GM21367 (cell line): ENCODE measurements around the gene SEZ6L.

Source experiments
- ATAC-seq: cut with Tn5 transposase; IDR thresholded peaks from one replicate; pipeline ENCODE4 v1.9.1; 2021; ENCODE audit not compliant: unreplicated experiment

The SEZ6L gene

DNA sequence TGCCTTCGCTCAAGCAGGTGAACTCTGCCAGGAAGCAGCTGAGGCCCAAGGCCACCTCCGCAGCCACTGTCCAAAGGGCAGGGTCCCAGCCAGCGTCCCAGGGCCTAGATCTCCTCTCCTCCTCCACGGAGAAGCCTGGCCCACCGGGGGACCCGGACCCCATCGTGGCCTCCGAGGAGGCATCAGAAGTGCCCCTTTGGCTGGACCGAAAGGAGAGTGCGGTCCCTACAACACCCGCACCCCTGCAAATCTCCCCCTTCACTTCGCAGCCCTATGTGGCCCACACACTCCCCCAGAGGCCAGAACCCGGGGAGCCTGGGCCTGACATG lies 123.4 kb downstream of the SEZ6L start:
- ATAC-seq = no peak

DNA sequence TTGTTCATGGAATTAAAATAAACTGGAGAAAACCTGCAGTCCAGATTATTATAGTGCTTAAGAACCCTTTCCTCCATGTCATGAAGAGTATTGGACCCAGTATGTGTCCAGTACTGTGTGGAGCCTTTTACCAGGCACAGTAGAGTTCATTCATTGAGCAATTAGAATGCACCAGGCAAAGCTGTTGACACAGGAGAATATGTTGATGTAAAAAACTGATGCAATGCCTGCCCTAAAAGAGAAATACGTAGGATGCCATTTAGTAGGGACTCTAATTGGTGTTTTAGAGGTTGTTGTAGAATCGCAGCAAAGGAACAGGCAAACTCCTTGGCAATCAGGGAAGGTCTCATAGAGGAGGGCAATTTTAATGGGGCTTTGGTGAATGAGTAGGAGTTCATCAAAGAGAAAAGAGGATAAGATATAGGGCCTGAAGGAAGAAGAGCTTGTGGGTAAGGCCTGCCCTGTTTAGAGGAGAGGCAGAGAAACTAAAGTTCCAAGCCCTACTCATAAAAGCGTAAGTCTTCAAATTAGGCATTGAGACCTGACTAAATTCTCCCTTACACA lies 126.4 kb downstream of the SEZ6L start:
- no peak for ATAC-seq

DNA sequence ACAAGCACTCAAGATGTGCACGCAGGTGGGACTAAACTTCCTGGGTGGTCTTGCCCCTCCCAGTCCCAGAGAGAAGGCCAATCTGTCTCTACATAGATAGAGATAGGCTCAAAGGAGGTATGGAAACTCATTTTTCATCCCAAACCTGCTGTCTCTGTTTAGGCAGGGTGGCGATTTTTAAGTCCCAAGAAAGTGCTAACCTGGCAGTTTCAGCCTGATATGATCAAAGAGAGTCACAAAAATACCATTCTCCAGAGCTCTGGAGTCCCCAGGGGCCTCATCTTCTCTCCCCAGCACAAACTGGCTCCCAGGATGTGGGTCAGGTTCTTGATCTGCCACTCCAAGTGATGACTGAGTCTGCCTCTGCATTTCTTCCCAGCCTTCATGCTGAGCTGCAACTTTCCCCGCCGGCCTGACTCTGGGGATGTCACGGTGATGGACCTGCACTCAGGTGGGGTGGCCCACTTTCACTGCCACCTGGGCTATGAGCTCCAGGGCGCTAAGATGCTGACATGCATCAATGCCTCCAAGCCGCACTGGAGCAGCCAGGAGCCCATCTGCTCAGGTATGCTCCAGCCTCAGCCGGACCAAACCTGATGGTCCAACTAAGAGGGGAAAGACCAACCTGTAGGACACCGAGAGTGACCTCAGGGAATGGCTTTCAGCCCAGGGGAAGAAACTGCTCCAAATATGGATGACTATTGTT lies 129.5 kb downstream of the SEZ6L start:
- ATAC-seq = no peak

DNA sequence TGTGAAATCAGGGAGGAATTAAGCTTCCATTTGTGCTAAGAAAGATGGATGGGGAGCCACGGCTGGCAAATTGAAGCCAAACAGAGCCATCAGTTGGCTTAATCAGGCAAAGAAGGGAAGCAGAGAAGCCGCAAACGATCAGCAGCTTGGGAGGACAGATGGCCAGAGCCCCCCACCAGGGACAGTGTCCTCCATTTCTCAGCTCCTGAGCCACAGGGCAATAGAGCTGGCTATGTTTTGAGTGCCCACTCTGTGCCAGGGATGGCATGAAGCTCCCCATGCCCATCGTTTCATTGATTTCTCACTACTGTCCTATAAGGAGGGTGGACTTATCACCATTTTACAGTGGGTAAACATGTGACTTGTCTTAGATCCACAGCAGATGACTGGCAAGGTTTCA lies 133.5 kb downstream of the SEZ6L start:
- no peak for ATAC-seq

DNA sequence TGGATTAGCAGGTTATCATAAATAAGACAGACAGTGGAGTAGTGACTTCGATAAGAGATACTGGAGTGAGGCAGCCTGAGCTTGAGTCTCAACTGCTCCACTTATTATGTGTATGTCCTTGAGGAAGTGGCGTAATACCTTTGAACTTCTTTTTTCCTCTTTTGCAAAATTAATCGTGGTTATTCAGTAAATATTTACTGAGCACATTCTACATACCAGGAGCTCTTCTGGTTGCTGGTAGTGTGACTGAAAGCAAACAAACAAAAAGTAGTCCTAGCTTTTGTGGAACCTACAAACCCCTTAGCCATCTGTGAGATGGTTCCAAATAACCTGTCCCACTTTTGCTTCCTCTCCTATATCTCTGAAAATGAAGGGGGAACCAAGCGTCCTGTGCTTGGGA lies 134.2 kb downstream of the SEZ6L start:
- no peak for ATAC-seq

DNA sequence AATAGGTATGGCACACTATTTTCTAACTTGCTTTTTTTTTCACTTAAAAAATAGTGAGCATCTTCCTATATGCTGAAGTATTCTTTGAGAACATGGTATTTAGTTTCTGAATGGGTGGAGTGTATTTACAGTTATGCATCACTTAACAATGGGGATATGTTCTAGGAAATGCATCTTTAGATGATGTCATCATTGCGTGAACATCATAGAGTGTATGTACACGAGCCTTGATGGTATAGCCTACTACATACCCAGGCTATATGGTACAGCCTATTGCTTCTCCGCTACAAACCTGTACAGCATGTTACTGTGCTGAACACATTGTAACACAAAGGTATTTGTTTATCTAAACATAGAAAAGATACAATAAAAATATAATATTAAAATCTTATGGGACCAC lies 135.5 kb downstream of the SEZ6L start:
- no peak for ATAC-seq

DNA sequence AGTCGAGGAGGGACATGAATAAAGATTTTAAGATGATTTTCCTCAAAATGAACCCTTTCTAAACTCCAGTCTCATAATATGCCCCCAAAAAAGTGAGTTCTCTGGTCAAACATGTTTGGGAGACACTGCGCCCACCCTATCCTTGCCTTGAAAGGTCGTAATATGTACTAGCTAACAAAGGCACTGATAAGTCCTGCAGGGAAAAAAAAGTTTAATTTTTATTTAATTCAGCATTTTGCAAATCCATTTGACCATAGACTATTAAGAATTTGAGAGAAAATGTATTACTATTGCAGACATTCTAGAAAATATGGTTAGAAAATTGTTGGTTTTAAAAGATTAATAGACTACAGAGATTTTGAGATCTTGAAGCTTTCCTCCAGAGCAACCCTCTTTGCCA lies 139.2 kb downstream of the SEZ6L start:
- no peak for ATAC-seq

DNA sequence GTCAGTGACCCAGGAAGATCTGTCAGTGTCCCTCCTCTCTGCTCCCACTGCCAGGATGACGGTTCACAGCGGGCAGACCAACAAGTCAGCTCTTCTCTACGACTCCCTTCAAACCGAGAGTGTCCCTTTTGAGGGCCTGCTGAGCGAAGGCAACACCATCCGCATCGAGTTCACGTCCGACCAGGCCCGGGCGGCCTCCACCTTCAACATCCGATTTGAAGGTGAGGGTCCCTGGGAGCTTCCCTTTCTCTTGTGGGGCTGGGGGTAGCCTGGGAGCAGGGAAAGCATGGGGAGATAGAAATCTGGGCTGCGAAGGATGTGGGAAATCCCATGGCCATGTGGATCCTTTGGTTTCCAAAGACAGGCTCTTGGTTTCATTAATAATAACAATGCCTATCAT lies 141.4 kb downstream of the SEZ6L start:
- ATAC-seq = no peak

DNA sequence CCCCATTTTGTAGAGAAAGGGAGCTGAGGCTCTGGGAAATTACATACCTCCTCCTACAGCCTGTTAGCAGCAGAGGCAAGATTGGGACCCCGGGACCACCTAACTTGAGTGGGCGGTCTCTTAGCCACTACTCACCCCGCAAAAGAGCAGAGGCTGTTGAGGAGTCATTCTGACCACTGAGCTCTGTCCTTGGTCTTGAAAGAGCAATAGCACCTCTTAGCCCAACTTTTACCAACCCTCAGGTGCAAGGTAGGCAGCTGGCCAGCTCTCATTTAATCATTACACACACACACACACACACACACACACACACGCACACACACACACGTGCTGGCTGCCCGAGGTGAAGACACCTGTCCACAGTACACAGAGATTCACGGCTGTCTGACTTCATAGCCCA lies 144.0 kb downstream of the SEZ6L start:
- no peak for ATAC-seq

DNA sequence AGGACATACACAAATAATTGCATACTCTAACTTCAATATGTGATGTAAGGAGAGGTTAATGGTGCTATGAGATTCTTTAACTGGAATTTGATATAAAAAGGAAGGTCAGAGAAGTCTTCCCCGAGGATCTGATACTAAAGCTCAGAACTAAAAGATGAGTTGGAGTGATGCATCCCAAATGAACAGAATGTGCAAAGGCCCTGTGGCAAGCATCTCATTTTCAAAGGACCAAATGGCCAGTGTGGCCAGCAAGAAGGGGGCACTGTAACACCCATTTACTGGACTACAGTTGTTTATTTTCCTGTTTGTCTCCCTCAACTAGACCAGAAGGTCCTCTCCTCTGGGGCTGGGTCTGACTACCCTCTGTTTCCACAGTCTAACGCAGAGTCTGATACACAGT lies 144.9 kb downstream of the SEZ6L start:
- no peak for ATAC-seq

DNA sequence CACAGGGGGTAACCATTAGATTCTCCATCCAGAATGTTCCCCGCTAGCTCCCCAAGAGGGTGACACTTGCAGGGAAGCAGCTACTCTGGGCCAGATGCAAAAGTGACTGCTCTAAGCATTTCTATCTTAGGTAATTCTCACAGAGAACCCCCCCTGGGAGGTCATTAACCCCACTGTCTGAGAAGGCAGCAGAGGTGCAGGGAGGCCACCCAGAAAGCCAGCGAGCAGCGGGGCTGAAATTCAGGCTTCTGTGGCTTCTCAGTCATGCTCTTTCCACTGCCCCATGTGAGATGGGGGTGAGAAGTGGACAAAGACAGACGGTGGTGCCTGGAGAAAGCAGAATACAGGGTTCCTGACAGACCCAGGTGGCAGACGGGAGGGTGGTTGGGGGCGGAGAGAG lies 145.4 kb downstream of the SEZ6L start:
- no peak for ATAC-seq

DNA sequence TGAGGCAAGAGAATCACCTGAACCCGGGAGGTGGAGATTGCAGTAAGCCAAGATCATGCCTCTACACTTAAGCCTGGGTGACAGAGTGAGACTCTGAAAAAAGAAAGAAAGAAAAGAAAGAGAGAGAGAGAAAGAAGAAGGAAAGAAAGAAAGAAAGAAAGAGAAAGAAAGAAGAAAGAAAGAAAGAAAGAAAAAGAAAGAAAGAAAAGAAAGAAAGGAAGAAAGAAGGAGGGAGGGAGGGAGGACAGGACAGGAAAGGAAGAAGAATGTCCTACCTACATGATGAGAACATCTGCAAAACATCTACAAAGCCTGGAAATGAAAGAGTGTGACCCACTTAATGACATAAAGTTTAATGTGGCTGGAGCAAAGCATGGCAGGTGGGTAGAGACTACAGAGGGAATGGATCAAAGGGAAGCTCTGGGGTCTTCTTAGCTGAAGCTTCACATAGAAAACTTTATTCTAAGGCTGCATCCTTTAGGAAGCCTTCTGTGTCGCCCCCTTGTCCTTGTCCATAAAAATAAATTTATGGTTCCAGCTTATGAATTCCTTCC lies 147.5 kb downstream of the SEZ6L start:
- ATAC-seq = no peak

DNA sequence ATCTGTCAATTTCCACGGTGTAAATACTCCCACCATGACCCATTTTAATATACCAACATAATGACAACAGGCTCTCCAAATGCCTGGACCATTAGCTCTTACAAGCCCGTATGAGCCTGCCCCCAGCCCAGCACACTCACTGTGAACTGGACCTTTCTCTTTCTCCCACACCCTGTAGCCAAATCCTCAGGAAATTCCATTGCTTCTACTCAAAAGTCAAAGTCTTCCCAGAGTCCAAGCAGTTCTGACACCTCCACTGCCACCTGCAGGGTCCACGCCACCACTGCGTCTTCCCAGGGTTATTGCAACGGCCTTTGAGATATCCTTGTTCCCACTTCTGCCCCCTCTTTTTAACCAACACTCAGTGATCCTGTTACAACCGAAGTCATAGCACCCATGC lies 149.7 kb downstream of the SEZ6L start:
- no peak for ATAC-seq

DNA sequence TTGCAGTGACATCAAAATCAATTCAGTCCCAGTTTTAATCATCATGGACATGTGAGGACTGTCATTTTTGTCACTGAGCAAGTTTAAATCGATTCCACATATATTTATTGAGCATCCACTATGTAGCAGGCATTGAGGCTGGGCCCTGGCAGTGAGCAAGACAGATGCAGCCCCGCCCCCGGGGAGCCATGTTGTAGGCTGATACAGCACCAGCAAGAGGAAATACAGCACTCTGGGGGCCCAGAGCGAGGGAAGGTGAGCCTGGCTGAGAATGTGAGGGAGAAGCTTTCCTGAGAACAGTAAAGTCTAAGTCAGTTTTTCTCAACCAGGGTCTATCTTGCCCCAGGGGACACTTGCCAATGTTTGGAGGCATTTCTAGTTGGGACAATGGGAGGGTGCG lies 151.2 kb downstream of the SEZ6L start:
- ATAC-seq = no peak

DNA sequence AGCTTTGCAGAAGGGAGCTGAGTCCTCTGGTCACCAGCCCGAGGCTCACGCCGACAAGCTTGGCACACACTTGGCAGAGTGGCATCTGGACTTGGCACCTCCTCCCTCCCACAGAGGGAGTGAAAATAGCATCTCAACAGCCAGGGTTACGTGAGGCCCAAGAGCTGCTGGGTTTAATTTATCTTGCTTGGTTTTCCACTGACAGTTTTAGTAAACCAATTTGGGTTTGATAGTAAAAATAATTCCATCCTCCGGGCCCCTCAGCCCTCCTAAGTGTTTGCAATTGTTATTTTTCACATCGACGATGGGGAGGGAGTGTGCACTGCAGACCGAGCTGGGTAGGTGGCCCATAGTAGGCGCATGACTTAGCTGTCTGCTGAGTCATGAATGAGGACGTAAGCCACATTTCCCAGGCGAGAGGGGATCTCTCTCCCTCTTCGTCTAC lies 152.2 kb downstream of the SEZ6L start:
- no peak for ATAC-seq

DNA sequence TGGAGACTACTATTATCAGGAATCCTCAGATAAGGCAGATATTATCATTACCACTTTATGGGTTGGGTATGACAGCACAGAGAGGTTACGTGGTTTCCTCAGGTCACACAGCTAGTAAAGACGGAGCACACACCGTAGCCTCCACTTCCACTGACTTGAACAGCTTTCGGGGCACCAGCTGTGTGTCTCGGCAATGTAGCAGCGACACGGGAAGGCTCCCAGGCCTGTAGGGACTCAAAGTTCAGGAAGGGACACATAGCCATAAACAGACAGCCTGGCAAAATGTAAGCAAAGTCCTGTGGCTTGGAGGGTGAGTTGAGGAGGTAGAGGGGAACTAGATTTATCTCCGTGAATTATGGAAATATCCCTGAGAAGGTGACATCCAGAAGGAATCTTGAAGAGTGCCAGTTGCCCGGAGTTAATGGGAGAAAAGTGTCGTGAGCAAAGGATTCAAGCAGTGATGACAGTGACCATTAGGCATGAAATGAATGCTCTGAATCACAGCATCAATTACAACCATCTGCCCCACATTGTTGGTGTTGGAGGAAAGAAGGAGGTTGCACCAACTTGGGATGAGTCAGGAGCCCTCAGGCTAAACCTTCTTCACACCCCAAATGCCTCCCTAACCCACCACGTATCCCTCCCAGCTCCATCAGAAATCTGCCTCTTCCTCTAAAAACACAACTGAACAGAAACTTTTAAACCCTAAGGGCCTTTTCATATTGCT lies 153.1 kb downstream of the SEZ6L start:
- no peak for ATAC-seq

DNA sequence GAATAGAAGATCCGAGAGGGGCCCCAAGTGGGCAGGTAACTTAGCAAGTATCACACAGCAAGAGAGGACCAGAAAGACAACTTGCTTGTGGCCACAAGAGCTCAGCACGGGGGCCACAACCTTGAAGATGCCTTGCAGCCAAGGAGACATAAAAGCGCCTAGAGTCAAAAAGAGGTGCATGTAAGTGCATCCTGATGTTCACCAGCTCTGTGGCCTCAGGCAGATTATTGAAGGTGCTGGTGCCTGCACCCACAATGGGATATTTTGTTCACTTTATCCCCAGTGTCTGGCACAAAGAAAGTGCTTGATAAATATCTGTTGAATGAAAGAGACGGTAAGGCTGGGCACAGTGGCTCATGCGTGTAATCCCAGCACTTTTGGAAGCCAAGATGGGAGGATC lies 153.8 kb downstream of the SEZ6L start:
- no peak for ATAC-seq

DNA sequence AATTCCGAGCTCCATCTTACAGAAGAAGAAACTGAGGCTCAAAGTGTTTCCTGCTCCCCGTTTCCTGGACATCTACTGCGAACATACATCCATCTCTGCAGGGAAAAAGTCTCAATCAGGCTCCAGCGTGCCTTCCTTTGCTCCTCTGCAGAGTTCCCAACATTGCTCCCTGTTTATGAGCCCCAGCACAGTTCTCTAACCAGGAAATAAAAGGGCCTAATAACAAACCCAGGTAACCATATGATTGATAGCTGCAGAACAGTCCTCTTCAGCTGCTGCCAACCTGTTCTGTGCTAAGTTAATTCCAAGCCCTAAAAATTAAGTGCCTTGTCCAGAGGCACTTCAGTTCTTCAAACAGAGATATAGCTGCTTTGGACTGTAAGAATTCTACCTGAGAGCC lies 154.9 kb downstream of the SEZ6L start:
- ATAC-seq = no peak

DNA sequence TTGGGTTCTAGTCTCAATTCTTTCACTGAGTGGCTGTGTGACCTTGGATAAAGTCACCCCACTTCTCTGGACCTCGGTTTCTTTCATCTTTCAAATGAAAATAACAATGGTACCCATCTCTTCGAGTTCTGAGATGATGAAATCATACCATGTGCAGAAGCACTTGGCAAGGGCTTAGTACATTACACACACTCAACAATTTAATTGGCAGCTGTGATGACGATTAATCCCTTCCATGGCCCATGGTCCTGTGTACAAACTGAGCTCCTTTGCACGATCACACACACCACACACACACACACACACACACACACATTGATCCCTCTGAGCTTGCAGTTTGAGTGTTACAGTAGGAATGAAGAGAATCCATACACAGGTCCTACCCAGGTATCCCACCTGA lies 156.4 kb downstream of the SEZ6L start:
- ATAC-seq = no peak

DNA sequence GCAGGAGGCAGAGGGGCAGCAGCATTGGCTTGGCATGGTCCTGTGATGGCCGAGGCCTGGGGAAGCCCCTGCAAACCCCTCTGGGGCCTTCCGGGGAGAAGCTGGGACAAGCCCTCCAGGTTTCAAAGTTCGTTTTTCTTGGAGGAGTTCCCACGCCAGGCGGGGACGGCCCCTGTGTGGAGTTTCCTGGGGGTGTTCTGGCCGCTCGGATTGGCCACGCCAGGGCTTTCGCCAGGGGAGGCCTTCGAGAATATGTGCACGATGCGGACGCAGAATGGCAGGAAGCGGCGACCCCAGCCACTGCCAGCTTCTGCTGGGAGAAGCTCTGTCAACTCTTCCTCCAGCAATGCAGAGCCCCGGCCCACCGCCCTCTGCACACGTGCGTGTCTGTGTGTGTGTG lies 157.5 kb downstream of the SEZ6L start:
- ATAC-seq = no peak

DNA sequence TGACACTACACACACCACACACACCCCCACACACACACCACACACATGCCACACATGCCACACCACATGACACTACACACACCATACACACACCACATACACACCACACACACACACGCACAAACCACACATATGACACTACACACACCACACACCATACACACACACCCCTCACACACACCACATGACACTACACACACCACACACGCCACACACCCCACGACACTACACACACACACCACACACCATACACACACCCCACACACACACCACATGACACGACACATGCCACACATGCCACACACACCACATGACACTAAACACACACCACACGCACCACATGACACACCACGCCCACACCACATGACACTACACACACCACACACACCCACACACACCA lies 158.0 kb downstream of the SEZ6L start:
- no peak for ATAC-seq

DNA sequence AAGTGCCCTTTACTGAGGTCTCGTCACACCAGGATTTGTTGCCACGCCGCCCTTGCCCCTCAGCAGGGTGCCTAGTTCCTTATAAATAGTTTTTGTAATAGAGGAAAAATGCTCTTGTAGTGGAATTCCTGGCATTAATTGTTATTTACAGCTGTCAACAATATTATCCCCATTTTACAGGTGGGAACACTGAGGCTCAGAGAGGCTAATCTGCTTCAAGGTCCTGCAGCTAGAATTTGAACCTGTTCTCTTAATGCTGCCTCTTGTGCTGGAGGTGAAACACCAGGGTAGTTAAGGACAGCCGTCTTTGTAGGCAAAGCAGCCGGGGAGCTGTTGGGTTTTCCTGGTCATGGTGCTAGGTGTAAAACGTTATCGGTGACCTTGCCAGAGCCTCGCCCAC lies 159.0 kb downstream of the SEZ6L start:
- no peak for ATAC-seq
